GM10266 (cell line): ENCODE measurements around the gene ABCA2.

Source experiments
- DNase-seq: peaks from one replicate; pipeline ENCODE4 v3.0.0; 2012; ENCODE audit errors: extremely low spot score
- TF ChIP-seq, protein P1 (sequence below): IDR thresholded peaks from 2 replicates; pipeline ENCODE4 v1.5.1; 2012; ENCODE audit warnings: mild to moderate bottlenecking, low read depth; ENCODE audit not compliant: control insufficient read depth, insufficient read depth; ENCODE audit errors: missing control alignments

ABCA2 gene

GRCh38 chr9:137048655-137049543 lies 20.9 kb upstream of the ABCA2 start:
- no peak for DNase-seq
- TF ChIP-seq, protein P1, sequence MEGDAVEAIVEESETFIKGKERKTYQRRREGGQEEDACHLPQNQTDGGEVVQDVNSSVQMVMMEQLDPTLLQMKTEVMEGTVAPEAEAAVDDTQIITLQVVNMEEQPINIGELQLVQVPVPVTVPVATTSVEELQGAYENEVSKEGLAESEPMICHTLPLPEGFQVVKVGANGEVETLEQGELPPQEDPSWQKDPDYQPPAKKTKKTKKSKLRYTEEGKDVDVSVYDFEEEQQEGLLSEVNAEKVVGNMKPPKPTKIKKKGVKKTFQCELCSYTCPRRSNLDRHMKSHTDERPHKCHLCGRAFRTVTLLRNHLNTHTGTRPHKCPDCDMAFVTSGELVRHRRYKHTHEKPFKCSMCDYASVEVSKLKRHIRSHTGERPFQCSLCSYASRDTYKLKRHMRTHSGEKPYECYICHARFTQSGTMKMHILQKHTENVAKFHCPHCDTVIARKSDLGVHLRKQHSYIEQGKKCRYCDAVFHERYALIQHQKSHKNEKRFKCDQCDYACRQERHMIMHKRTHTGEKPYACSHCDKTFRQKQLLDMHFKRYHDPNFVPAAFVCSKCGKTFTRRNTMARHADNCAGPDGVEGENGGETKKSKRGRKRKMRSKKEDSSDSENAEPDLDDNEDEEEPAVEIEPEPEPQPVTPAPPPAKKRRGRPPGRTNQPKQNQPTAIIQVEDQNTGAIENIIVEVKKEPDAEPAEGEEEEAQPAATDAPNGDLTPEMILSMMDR, result no peak

GRCh38 chr9:137046088-137046787 lies 18.2 kb upstream of the ABCA2 start, which contains the start of gene NPDC1:
Gene NPDC1, minus strand, starts transcription at chr9:137046177. Its CDS starts 188 bp downstream, at chr9:137045989.
- peak; percentile 97 for DNase-seq
- TF ChIP-seq, protein P1, result peak; percentile 88

DNA sequence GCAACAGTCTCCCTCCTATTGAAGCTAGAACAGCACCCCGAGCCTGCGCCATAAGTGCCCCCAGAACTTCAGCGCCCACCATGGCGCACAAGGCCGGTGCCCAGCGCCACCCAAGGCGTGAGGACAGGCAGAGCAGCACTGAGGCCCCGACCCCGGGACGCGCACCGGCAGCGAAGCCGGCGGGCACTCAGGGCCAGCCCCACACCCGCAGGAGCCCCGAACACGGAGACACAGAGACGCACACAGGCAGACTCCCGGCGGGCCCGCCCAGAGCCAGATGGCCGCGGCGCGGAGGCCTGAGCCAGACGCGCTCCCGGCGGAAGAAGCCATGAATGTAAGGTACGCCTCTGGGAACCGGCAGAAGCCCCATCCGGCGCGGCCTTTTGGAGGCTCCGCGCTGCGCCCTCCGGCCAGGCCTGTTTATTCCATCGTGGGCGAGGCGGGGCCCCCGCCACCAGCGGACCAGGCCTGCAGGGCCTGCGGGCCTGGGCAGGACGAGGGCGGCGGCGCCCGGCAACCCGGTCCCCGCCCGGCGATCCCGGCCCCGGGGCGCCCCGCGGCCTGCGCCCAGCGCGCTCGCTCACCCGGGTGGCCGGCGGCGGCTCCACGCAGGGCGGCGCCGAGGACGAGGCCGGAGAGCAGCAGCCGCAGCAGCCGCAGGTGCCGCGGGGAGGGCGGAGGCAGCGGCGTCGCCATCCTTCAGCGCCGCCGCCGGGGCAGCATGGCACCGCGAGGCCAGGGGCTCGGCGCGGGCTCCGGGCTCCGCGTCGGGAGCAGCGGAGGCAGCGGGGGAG lies 17.5 kb upstream of the ABCA2 start:
- DNase-seq, result no peak
- TF ChIP-seq, protein P1, result no peak

GRCh38 chr9:137044502-137045177 lies 16.6 kb upstream of the ABCA2 start:
- DNase-seq, result no peak
- TF ChIP-seq, protein P1, result no peak

DNA sequence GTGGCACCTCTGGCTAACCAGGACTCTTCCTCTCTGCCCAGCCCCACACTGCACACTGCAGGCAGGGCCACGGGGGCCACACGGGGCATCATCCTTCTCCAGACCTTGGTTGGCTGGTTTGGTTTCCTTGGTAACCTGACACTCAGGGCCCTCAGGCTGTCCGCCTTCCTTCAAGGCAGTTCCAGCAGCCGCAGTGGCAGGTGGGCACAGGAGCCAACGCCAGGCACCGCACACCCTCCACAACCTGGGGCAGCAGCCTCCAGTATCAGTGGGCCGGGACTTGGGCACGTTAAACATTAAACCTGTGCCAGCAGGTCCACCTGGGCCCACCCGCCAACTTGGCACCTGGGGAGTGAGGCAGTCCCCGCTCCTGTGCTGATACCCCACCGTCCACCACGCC lies 16.0 kb upstream of the ABCA2 start:
- TF ChIP-seq, protein P1, result no peak
- DNase-seq, result no peak

DNA sequence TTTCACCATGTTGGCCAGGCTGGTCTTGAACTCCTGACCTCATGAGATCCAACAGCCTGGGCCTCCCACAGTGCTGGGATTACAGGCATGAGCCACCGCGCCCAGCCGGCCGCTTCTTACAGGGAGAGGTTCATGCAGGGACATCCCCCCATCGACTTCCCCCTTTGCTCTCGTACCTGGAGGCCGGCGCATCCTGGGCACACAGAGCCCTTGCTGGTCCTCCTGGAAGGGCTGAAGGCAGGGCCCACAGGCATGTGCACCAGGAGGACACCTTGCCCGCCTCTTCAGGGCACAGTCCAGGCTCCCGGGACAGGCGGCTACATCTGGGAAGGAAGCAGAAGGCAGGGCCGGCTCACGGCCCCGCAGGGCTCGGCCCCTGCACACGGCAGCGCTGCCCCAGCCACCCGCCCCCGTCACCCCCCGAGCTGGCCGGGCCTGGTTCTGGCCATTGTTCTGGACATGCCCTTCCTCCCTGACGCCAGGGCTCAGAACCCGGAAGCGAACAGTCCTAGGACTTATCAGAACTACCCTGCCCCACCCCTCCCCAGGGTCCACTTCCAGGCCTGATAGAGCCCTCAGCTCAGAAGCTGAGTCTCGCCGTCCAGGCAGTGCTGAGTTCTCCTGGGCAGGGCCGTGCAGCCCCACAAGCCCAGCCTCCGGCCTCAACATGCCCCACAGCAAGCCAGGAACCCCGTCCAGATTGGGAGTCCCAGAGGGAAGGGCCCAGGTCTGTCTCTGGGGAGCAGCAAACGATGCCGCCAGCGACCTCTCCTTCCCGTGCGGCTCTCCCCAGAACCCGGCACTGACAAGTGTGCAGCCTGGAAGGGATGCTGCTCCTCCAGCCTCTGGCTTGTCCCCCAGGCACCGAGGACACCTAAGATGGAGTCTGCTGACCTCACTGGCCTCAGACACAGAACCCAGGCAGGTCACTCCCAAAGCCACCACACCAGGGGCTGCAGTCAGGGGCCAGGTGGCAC lies 15.0 kb upstream of the ABCA2 start:
- TF ChIP-seq, protein P1, result no peak
- no peak for DNase-seq
